HG02943 (cell line): ENCODE data around the gene ARHGAP12.

Experiments used
- ATAC-seq: cut with Tn5 transposase; IDR thresholded peaks from one replicate; pipeline ENCODE4 v1.9.1; 2021; ENCODE audit warnings: mild to moderate bottlenecking, low read depth, moderate library complexity; ENCODE audit not compliant: unreplicated experiment

The ARHGAP12 gene

DNA sequence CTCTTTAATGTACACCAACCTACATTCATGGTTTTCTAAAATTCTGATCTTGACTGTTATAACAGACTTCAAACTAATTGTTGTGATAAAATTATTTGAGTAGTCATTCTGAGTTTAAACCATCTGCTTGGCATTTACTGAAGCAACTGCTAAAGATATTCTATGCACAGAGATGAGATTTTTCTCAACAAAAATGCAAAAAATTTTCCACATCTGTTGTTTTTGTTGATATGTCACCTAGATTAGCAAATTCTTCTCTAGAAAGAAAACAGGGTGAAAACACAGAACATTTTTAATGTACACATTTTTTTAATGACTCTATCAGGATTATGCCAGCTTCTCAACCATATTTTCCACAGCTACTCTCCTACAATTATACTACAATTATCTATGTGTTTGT, 42.7 kb downstream of the ARHGAP12 start:
- ATAC-seq, result no peak

DNA sequence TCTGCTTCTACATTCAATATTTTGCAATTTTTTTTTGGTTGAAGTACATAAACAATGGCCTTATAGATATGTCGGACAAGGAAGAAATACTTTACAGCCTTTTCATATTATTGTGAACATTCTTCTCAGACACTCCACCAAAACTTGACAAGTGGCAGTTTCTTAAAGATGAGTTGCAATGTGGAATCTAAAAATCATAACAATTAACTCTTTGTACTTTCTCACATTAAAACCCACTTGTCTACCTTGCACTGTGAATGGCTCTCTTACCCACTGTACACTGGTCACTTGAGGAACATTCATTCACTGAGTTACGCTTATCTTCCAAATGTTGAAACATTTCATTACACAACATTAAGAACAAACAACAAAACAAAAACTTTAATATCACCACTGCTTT, 44.2 kb downstream of the ARHGAP12 start:
- no peak for ATAC-seq

DNA sequence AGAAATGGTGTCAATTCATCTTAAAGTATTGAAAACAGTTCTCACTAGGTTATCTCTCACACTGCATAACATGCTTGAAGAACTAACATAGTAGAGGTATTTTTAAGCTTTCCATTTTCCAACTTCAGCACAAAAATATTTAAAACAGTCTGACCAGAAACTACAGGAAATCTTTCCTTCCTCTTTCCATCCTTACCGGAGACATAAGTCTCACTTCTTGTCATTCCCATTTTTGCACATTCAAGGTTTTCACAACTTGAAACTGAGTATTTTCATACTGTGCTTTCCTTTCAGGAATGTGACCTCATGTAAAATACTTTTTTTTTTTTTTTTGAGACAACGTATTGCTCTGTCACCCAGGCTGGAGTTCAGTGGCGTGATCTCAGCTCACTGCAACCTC, 45.2 kb downstream of the ARHGAP12 start:
- ATAC-seq, result no peak

DNA sequence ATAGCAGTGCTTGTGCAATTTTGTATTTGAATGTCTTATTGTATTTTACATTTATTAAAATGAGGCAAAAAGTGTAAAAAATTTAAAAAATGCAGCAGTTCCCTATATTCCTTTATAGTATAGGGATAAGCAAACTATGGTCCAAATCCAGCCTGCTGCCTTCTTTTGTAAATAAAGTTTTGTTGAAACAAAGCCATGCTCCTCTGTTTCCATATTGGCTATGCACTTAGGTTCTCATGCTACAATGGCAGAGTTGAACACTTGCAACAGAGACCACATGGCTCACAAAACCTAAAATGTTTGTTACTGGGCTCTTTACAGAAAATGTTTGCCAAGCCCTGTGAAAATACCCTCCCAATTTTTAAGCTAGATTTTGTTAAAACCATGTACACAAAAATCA, 50.1 kb downstream of the ARHGAP12 start:
- no peak for ATAC-seq

DNA sequence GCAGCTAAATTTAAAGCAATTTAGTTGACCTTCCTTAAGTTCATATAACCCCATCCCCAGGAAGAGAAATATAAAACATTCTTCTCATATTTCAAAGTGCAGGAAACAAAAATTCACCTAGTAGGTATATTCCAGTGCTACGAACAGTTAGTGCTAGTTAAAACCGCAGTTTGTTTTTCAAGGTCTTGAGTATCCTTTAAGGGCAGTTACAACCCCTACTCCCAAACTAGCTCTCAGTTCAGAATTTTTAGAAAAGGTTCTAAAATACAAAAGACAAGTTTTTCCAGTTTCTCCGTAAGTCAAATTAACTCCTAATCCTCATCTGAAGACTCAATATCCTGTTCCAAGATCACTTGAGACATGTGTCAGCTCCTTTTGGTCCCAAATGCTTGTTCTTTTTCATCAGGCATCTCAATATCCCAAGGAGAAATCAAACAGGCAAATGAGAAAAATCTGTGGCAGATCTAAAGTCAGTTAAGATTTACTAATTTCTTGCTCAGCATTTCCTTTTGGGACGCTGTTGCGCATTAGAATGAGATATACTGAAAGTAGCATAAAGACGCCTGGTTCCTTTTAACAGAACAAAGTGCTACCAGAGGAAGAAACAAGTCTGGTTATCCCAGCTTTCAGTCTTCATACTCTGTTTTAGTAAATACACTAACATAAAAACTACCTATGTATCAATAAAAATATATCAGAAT, 51.8 kb downstream of the ARHGAP12 start:
- no peak for ATAC-seq

DNA sequence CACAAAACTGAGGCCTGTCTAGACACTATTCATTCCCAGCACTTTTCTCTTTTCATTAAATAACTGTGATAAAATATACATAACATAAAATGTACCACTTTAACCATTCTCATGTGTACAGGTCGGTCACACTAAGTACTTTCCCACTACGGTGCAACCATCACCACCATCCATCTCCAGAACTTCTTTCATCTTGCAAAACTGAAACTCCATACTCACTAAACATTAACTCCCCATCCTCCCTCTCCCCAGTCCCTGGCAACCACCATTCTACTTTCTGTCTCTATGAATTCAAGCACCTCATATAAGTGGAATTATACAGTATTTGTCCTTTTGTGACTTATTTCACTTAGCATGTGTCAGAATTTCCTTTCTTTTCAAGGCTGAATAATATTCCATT, 53.0 kb downstream of the ARHGAP12 start:
- ATAC-seq, result peak; percentile 87

DNA sequence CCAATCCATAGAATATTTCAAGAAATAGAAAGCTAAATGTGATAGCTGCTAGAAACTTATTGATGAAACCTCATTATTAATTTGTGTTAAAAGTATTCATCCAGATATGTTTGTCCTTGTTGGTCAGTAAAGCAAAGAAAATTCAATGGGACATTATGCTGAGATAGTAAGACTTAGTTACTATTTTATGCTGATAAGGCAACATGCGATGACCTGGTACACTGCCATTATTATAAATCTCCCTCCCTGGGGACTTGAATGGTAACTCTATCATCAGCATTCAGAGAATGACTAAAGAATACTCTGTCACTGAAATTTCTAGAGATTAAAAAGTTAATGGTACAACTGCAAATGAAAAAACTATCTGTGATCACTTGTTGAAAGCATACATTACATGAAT, 54.9 kb downstream of the ARHGAP12 start:
- no peak for ATAC-seq

DNA sequence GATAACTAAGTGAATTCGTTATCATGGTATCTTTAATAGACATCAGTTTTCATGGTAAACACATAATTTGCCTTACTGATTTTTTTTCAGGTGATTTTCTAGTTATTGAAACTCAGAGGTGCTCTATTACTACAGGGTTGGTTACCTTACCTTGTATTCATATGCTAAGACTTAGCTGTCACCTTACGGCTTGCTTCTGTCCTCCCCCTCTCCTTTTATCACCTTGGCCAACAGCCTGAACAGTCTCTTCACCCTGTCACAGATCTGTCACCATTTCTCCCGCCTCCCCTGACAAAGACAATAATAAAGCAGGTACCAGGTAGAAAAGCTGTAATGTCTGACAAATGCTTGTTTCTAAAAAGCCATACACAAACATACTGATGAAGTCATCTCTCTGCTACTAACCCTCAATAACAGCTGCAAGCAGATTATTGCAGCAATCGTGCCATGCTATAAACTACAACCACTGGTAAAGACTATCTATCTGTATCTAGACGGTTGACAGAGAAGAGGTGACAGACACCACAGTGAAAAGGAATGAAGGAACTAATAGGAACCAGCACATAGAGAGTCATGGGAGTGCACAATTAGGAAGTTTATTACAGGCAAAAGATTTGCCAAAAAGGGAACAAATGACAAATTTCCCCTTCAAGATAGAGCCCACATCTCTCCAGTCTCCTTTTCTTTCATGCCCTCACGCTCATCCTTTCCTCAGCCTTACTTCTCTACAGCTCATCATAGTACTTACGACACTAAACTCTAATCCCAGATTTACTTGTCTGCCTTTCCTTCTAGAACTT, 57.2 kb downstream of the ARHGAP12 start:
- ATAC-seq, result no peak

DNA sequence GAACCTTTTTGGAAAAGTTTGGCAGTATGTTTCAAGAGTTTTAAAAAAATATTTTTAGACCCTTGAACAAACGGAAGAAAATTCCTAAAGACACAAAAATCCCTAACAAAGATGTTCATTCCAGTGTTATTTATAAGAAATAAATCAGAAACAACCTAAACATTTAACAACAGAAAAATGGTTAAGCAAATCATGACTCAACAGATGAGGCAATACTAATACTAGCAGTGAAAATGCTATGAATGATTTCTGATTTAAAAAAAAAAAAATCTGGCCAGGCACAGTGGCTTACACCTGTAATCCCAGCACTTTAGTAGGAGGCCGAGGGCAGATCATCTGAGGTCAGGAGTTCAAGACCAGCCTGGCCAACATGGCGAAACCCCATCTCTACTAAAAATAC, 61.0 kb downstream of the ARHGAP12 start:
- no peak for ATAC-seq

DNA sequence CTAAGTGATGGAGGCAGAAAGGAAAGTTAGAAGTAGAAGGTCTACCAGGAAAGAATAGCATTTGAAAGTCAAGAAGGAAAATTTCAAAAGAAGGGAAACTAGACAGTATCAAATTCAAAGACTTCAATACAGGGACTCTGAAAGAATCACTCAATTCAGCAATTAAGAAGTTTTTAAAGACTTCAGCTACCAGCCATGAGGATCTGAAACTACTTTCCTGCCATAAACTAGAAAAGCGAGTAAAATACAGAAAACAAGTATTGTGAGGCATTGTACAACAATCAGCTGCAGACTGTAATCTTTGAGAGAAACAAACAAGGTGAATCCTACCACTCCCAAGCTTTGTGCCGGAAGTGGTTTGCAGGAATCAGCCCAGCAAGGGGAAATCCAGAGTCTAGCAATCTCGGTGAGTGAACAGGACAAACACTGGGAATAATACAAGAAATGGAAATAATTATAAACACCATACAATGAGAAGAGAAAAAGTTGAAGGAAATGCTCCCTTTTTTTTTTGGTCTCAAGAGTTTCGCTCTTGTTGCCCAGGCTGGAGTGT, 62.4 kb downstream of the ARHGAP12 start:
- ATAC-seq, result no peak

DNA sequence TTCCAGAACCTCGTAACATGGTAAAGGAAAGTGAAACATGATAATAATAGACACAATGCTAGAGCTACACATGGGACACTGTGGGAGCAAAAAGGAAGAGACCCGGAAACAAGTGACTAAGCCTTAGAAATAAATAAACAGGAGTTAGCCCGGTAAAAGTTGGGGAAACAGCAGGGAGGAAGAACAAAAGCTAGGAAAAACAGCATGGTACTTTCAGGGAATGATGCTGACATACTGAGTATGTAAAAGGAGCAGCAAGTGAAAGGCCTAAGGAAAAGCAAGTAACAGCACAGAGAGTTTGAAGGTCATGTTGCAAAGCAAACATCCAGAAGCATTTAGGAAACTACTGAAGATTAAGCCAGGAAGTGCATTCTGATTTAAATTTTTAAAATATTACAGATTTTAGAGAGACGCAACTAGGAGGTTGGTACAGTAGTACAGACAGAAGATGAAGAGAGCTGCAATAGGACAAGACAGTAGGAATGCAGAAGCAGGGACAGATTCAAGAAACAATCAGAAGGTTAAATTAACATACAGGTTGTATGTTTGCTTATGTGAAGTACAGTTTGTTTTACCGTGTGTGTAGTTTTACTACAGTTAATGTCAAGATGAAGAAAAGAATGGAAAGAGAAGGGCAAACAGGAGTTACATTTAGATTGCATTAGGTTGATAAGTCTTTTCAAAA, 63.7 kb downstream of the ARHGAP12 start:
- ATAC-seq, result no peak

DNA sequence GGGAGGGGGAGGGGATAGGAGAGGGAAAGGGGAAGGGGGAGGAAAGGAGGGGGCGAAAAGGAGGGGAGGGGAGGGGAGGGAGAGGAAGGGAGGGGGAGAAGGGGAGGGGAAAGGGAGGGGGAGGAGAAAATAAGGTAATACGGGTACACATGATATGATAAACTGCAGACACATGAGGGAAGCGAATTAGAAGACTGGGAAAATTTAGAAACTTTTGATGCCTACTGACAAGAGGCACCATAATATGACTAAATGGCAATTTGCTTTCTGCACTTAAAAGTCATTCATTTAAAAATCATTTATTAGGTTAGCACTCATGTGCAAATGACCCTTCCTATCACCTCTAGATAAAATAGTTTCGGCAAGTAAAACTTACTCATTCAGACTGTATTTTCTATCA, 73.6 kb downstream of the ARHGAP12 start:
- ATAC-seq, result no peak

DNA sequence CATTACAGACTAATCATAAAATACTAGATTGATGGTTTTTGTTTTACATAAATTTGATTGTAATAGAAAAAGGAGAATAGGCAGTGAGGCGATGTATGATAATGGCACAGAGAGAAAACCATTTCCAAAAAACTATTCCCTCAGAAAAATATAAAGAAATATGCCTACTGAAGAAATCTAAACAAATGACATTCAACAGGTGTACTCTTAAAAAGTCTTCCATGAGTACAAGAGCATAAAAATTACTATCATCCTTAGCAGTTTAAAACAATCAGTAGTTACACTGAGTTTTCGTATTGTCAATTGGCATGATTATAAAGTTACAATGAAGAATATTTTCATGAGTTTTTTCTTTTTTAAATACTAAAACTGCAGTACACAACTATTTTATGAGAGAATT, 75.0 kb downstream of the ARHGAP12 start:
- ATAC-seq, result no peak

DNA sequence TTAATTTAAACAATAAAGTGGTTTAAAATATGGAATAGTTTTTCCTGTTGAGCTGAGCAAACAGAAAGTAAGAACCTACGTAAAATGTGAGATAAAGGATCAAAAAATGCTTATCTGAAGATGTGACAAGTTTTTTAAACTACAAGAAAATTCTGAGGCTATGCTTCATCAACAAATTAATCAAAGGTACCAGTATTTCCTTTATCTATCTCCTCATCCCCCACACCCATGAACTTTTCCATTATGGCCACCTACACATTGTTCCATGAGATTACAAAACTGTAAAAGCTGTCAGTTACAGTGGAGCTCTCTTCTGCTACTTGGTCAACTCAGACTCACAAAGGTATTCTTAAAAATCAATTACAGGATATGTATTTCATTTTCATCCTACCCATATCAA, 77.4 kb downstream of the ARHGAP12 start:
- ATAC-seq, result no peak

DNA sequence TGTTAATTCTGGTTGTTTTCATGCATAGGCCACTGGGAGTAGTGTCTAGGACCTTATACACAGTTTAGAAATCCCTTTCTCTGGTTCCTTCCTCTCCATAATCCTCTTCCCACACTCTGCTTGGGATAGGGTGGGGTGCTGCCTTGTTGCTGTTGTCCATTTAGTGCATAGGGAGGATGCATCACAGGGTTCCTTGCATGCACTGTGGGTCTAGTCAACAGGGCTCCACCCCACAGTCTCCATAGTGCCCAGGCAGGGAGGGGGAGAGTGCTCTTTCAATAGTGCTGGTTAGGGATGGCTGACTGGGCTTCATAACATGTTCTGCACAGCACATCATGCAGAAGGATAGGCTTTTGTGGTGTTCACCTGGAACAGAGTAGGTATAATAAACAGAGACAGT, 81.1 kb downstream of the ARHGAP12 start:
- no peak for ATAC-seq

DNA sequence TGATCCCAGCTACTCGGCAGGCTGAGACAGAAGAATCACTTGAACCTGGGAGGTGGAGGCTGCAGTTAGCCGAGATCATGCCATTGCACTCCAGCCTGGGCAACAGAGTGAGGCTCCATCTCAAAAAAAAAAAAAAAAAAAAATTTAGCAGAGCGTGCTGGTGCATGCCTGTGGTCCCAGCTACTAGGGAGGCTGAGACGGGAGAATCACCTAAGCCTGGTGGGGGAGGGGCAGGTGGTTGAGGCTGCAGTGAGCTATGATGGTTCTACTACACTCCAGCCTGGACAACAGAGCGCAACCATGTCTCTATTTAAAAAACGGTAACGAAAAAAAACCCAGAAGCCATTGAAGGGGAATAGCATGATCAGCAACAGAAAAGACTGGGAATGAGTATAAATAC, 89.9 kb downstream of the ARHGAP12 start:
- no peak for ATAC-seq

DNA sequence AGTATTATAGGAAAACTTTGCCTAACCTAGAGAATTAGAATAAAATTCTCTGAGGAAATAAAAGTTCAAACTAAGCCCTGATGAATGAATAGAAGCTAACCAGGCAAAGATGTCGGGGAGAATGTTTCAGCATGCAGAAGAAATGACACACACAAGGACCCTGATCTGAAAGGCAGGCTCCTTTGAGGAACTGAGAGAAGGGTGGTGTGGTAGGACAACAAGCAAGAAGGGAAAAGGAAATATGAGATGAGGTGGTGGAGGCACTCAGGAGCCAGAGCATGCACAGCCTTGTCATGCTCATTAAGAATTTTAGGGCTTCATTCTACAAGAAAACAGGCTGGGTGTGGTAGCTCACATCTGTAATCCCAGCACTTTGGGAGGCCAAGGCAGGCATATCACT, 90.6 kb downstream of the ARHGAP12 start:
- ATAC-seq, result no peak

DNA sequence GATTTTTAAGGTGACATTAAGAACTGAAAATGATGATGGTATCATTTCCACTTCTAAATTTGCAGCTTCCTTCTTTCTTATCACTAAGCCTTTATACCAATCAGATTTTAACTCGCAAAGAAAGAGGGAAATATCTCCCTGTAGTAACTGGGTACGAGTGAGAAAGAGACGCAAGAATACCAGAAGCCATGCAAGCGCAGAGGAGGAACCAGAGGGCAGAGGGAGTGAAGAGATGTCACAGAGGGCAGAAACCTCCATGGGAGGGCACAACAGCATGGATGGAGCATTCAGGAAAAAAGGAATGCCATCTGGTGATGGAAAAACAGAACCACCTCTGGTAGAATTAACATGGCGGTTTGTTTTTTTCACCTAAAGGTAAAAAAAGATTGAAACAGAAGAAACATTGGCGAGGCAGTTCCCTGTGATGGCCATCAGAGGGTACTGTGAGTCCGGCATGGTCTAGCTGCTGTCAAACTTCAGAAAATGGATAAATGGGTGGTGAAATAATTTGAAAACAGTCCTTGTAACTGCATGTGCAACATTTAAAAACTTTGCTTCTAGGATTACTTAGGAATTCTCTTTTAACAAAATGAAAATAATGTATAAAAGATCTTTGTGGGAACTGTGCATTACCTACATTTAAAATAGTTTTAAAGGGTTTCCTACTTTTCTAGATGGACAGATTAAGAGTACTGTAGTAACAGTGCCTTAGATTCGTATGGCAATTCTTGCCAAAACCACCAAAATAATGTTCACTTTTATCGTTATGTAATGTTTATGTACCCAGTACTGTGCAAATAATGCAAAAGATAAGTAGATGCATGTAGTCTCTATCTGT, 91.8 kb downstream of the ARHGAP12 start:
- ATAC-seq, result no peak

DNA sequence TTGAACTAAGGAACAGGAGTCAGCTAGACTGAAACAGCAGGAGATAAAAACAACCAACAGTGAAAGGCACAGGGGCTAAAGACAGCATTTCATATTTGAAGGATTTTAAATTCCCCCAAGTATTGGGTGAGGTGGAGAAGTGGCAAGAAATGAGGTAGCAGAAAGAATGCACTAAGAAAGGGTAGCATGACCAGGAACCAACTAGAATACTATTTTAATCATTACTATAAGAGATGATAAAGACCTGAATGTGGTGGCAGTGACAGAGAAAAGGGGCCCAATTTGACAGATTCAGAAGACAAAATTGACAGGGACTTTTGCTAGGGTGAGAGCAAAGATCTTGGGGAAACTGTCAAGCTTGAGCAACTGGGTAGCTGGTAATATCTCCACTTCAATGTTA, 94.9 kb downstream of the ARHGAP12 start:
- ATAC-seq, result no peak

DNA sequence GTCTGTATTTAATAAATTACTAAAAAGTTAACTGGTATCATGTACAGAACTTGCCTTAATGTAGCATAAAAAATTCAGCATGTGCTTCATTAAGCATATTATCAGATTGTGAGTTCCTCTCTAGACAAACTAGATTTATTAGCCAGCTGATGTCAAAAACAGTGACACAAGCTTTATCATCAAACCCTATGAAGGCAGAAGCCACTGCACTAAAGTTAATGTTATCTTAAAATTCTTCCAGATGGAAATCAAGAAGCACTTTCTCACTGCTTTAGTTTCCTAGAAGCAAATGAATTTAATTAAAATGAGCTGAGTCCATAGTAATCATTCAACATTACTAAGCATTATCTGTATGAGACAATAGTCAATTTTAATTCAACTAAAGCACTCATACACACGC, 96.4 kb downstream of the ARHGAP12 start:
- ATAC-seq, result no peak
